Measurements from ENCODE around the gene CLN3. TPM values are rescaled to one million over a fixed set of nuclear protein-coding genes. Genes with fewer than 3 reads are reported as not detected.
A peak's percentile ranks its signal among the peaks of the same experiment; 100 is the strongest.

Gene CLN3
- total and polyA plus RNA-seq, 2 of the 13 experiments (the other 11 are each of a cell fraction or from before 2014, with no cell fraction given) = 23.4 to 46.8 TPM

DNA sequence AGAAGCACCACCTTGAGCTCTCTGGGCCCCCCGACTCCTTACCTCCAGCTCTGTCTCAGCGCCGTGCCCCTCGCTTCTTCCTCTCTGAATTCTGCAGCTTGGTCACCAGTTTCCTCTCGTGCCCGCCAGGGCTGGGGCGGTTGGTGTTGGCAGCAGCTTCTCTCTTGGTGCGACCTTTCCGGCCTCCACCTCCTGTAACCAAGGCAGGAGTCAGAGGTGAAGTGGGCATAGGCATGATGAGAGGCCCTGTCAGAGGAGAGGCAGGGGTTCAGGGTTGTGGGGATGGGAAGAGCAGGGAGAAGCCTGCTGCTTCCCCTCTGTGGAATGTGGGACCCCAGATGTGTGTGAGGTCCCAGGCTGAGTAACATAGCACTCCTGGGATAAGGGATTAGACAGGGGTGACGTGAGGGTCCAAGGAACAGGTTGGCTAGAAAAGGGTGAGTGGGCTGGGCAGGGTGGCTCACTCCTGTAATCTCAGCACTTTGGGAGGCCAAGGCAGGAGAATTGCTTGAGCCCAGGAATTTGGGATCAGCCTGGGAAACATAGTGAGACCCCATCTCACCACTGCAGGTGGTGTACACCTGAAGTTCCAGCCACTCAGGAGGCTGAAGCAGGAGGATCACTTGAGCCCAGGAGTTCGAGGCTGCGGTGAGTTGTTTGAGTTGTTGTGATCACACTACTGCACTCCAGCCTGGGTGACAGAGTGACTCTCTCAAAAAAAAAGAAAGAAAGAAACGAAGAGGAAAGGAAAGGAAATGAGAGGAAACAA, 46.3 kb upstream of the CLN3 start (continued):
- TF ChIP-seq HNF1A (IDR thresholded peaks at IDR 0.05; ENCODE audit: low read depth) (no peak), HNF1A (CRISPR knock-in tag; IDR thresholded peaks at IDR 0.05; ENCODE audit: borderline replicate concordance) (0 out of 2 replicates have a peak, but pooled peaks have one; percentile 1), ZFP37 (CRISPR knock-in tag; IDR thresholded peaks at IDR 0.05; ENCODE audit: borderline replicate concordance) (no peak), TBL1XR1 (IDR thresholded peaks at IDR 0.05; ENCODE audit: borderline replicate concordance, low read length, partially characterized antibody) (no peak), ZFP36L1 (CRISPR knock-in tag; IDR thresholded peaks at IDR 0.05) (peak; percentile 42; the same call in 1 of the 2 replicates), ZBTB21 (CRISPR knock-in tag; IDR thresholded peaks at IDR 0.05) (no peak), PRPF4 (IDR thresholded peaks at IDR 0.05; ENCODE audit: low read depth, low read length, poor library complexity, severe bottlenecking) (no peak), HOXA7 (CRISPR knock-in tag; IDR thresholded peaks at IDR 0.05) (no peak), PRDM4 (CRISPR knock-in tag; IDR thresholded peaks at IDR 0.05; ENCODE audit: borderline replicate concordance) (no peak), ZNF383 (CRISPR knock-in tag; IDR thresholded peaks at IDR 0.05; ENCODE audit: borderline replicate concordance) (no peak), ZNF460 (CRISPR knock-in tag; IDR thresholded peaks at IDR 0.05; ENCODE audit: borderline replicate concordance) (no peak), NR3C1 (CRISPR knock-in tag; IDR thresholded peaks at IDR 0.05) (no peak), CCDC6 (CRISPR knock-in tag; IDR thresholded peaks at IDR 0.05) (no peak), ZNF737 (CRISPR knock-in tag; IDR thresholded peaks at IDR 0.05; ENCODE audit: borderline replicate concordance) (0 out of 2 replicates have a peak, but pooled peaks have one; percentile 67), SIN3A (IDR thresholded peaks at IDR 0.05; ENCODE audit: borderline replicate concordance, low read depth, low read length) (no peak)
- TF ChIP-seq, protein P1, sequence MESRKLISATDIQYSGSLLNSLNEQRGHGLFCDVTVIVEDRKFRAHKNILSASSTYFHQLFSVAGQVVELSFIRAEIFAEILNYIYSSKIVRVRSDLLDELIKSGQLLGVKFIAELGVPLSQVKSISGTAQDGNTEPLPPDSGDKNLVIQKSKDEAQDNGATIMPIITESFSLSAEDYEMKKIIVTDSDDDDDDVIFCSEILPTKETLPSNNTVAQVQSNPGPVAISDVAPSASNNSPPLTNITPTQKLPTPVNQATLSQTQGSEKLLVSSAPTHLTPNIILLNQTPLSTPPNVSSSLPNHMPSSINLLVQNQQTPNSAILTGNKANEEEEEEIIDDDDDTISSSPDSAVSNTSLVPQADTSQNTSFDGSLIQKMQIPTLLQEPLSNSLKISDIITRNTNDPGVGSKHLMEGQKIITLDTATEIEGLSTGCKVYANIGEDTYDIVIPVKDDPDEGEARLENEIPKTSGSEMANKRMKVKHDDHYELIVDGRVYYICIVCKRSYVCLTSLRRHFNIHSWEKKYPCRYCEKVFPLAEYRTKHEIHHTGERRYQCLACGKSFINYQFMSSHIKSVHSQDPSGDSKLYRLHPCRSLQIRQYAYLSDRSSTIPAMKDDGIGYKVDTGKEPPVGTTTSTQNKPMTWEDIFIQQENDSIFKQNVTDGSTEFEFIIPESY (CRISPR knock-in tag; IDR thresholded peaks at IDR 0.05) = no peak
- TF ChIP-seq, protein P2, sequence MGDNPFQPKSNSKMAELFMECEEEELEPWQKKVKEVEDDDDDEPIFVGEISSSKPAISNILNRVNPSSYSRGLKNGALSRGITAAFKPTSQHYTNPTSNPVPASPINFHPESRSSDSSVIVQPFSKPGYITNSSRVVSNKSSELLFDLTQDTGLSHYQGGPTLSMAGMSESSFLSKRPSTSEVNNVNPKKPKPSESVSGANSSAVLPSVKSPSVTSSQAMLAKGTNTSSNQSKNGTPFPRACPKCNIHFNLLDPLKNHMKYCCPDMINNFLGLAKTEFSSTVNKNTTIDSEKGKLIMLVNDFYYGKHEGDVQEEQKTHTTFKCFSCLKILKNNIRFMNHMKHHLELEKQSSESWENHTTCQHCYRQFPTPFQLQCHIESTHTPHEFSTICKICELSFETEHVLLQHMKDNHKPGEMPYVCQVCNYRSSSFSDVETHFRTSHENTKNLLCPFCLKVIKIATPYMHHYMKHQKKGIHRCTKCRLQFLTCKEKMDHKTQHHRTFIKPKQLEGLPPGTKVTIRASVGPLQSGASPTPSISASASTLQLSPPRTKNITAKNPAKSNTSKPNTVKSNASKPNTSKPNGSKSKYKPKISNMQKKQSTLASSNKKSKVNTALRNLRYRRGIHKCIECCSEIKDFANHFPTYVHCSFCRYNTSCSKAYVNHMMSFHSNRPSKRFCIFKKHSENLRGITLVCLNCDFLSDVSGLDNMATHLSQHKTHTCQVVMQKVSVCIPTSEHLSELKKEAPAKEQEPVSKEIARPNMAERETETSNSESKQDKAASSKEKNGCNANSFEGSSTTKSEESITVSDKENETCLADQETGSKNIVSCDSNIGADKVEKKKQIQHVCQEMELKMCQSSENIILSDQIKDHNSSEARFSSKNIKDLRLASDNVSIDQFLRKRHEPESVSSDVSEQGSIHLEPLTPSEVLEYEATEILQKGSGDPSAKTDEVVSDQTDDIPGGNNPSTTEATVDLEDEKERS (CRISPR knock-in tag; IDR thresholded peaks at IDR 0.05) = peak; percentile 23; the same call in 1 of the 2 replicates

Data from HepG2 (cell line).